SK-MEL-5 (cell line): ENCODE measurements around the gene OR56A1. TPM values are rescaled to one million over a fixed set of nuclear protein-coding genes. Genes with fewer than 3 reads are reported as not detected.
"Not testable (repeated sequence)": the region's sequence is repeated elsewhere in the genome, so short reads cannot be mapped to it uniquely, and the experiment has no call there.

Experiments used
- DNase-seq: peaks from one replicate; pipeline ENCODE4 v3.0.0-alpha.2; 2016; ENCODE audit warnings: low read depth, low spot score
- in situ Hi-C: cut with HindIII; loops from 2 replicates; pipeline ENCODE4 v1.10.0; 2016; ENCODE audit warnings: low sequenced_read_pairs, high pct_unique_total_duplicates, low pct_unique_long_range_greater_than_20kb
- polyA plus RNA-seq, 2 experiments: library from polyadenylated mRNA; depleted of rRNA; stranded (reverse); fragments of >200 nt; gene quantifications; 2 replicates each; pipeline ENCODE4 v1.2.3, GENCODE V29; 2015
- total RNA-seq: library from RNA; depleted of rRNA; stranded (reverse); fragments of >200 nt; shearing (Covaris generic); gene quantifications from 2 replicates; pipeline ENCODE4 v1.2.3, GENCODE V29; 2014; rRNA removed

Gene OR56A1
- total RNA-seq = not detected in 2 replicates
- not detected in 2 replicates for polyA plus RNA-seq (2015; cell fraction: cytosol; rRNA removed)
- not detected in 2 replicates for polyA plus RNA-seq (2015; cell fraction: nucleus; rRNA removed)

- in situ Hi-C loops = no loop called here
- no peak for DNase-seq
Observed at GRCh38 chr11:6030708-6031405, at the start of gene OR56A1. TSS of gene OR56A1 (minus strand) at chr11:6030758. CDS start at chr11:6027692, 3,066 bp downstream.

GRCh38 chr11:6079463-6079862 lies 48.9 kb upstream of the OR56A1 start:
- no peak for DNase-seq
- in situ Hi-C loops = no loop called here

- no peak for DNase-seq
- in situ Hi-C loops = no loop called here
Observed at GRCh38 chr11:6077723-6078122, 47.2 kb upstream of the OR56A1 start.

GRCh38 chr11:6076443-6076842 lies 45.9 kb upstream of the OR56A1 start:
- DNase-seq, in situ Hi-C loops: not testable (repeated sequence)

- in situ Hi-C loops = no loop called here
- no peak for DNase-seq
Observed at GRCh38 chr11:6067502-6067901, 36.9 kb upstream of the OR56A1 start.

- DNase-seq = no peak
- in situ Hi-C loops = no loop called here
Observed at GRCh38 chr11:6062691-6063358, 32.3 kb upstream of the OR56A1 start.

GRCh38 chr11:6061475-6061874 lies 30.9 kb upstream of the OR56A1 start:
- in situ Hi-C loops = no loop called here
- DNase-seq = no peak

GRCh38 chr11:6057452-6057851 lies 26.9 kb upstream of the OR56A1 start:
- in situ Hi-C loops = no loop called here
- DNase-seq = no peak

GRCh38 chr11:6055569-6055968 lies 25.0 kb upstream of the OR56A1 start:
- in situ Hi-C loops = no loop called here

GRCh38 chr11:6052374-6052773 lies 21.8 kb upstream of the OR56A1 start:
- in situ Hi-C loops = no loop called here
- no peak for DNase-seq

More at GRCh38 chr11:6055569-6055968, 25.0 kb upstream of the OR56A1 start:
- no peak for DNase-seq

- no peak for DNase-seq
- in situ Hi-C loops = no loop called here
Observed at GRCh38 chr11:6040874-6041273, 10.3 kb upstream of the OR56A1 start.

GRCh38 chr11:6027501-6027900 lies 3.1 kb downstream of the OR56A1 start:
- in situ Hi-C loops = no loop called here

GRCh38 chr11:6025056-6025455 lies 5.5 kb downstream of the OR56A1 start:
- DNase-seq = no peak
- in situ Hi-C loops = no loop called here

More at GRCh38 chr11:6027501-6027900, 3.1 kb downstream of the OR56A1 start:
- no peak for DNase-seq

- peak; percentile 65 for DNase-seq
- in situ Hi-C loops = no loop called here
Observed at GRCh38 chr11:6022956-6023355, 7.6 kb downstream of the OR56A1 start.

GRCh38 chr11:6013042-6013441 lies 17.5 kb downstream of the OR56A1 start:
- no peak for DNase-seq
- in situ Hi-C loops = no loop called here

- in situ Hi-C loops = no loop called here
- peak; percentile 26 for DNase-seq
Observed at GRCh38 chr11:6012035-6012668, 18.4 kb downstream of the OR56A1 start.

- in situ Hi-C loops = no loop called here
- DNase-seq = no peak
Observed at GRCh38 chr11:6006846-6007245, 23.7 kb downstream of the OR56A1 start, which contains the start of gene OR56A4. TSS of gene OR56A4 (minus strand) at chr11:6006946. CDS start at chr11:6002992, 3,954 bp downstream.

- DNase-seq = no peak
Observed at GRCh38 chr11:6006395-6006794, 24.2 kb downstream of the OR56A1 start.

More at GRCh38 chr11:6006395-6006794, 24.2 kb downstream of the OR56A1 start:
- in situ Hi-C loops = no loop called here
